ENCODE measurements around the gene PPIG. TPM values are rescaled to one million over a fixed set of nuclear protein-coding genes. Genes with fewer than 3 reads are reported as not detected.

PPIG gene
- total RNA-seq, 4 donors from 2014 or later = 38.5 to 54.0 (median 46.3) TPM

DNA sequence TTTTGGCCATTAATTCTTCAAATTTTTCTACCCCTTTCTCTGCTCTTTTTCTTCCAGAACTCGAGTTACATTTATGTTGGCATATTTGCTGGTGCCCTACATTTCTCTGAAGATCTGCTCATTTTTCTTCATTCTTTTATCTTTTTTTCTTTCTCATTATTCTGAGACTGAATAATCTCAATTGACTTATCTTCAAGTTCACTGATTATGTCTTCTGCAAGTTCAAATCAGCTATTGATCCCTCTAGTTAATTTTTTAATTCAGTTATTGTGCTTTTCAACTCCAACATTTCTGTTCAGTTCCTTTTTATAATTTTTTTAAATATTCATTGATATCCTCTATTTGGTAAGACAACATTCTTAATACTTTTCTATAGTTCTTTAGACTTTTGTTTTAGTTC lies 106.8 kb downstream of the PPIG start:
- no peaks in the 10 kb centered on the region for H3K27me3 ChIP-seq
- DNase-seq = no peak
- no peak overlapping the region for H3K4me3 ChIP-seq (replicated peaks in 1 of 3)
- H3K27ac ChIP-seq = no peak overlapping the region
- no peaks in the 10 kb centered on the region for H3K36me3 ChIP-seq
- intact Hi-C loops (cut with DNase I) = loop anchor here (10.0 kb wide), 1 partner anchor 104 kb away; the partner anchor contains the start of gene SSB
- no peak for TF ChIP-seq POLR2A (IDR thresholded peaks at IDR 0.05)
- TF ChIP-seq, protein P1, sequence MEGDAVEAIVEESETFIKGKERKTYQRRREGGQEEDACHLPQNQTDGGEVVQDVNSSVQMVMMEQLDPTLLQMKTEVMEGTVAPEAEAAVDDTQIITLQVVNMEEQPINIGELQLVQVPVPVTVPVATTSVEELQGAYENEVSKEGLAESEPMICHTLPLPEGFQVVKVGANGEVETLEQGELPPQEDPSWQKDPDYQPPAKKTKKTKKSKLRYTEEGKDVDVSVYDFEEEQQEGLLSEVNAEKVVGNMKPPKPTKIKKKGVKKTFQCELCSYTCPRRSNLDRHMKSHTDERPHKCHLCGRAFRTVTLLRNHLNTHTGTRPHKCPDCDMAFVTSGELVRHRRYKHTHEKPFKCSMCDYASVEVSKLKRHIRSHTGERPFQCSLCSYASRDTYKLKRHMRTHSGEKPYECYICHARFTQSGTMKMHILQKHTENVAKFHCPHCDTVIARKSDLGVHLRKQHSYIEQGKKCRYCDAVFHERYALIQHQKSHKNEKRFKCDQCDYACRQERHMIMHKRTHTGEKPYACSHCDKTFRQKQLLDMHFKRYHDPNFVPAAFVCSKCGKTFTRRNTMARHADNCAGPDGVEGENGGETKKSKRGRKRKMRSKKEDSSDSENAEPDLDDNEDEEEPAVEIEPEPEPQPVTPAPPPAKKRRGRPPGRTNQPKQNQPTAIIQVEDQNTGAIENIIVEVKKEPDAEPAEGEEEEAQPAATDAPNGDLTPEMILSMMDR (IDR thresholded peaks at IDR 0.05) = no peak
- H3K9me3 ChIP-seq = no peaks in the 10 kb centered on the region
- peaks cover 0 to 8% of the 10 kb centered on the region in 2 donors for H3K4me1 ChIP-seq
- 73 to 74% methylated on average over 1 of the region's 1 CpG for WGBS, 2 donors

Other genes starting within 250 kb of the PPIG start
- 100 to 1,000 TPM; 154 to 310 (median 184) TPM for gene LRP2, start 221.8 kb upstream of the PPIG start, total RNA-seq
- gene BBS5, start 104.9 kb upstream of the PPIG start, total RNA-seq = 10 to 100 TPM; 10.5 to 20.7 (median 17.5) TPM
- gene KLHL41, start 74.6 kb upstream of the PPIG start, total RNA-seq = 1 to 10 TPM; 1.9 to 4.9 (median 2.7) TPM
- gene FASTKD1, start 10.5 kb upstream of the PPIG start, total RNA-seq = 10 to 100 TPM; 32.8 to 45.3 (median 34.3) TPM
- 1 to 10 TPM in 2 of 4 donors, not detected in 2; 1.6 TPM for gene CFAP210, start 110.1 kb downstream of the PPIG start, total RNA-seq
- gene PHOSPHO2, start 110.1 kb downstream of the PPIG start, total RNA-seq = 10 to 100 TPM; 12.1 to 20.0 (median 13.2) TPM
- 10 to 100 TPM in 2 of 4 donors, 1 to 10 TPM in 2; 7.2 to 14.0 (median 10.3) TPM for gene KLHL23, start 149.5 kb downstream of the PPIG start, total RNA-seq
- 100 to 1,000 TPM in 2 of 4 donors, 10 to 100 TPM in 2; 58.8 to 157 (median 102) TPM for gene SSB, start 214.5 kb downstream of the PPIG start, total RNA-seq
- gene METTL5, start 240.6 kb downstream of the PPIG start, total RNA-seq = 10 to 100 TPM; 49.8 to 77.3 (median 57.4) TPM
- 100 to 1,000 TPM; 101 to 192 (median 114) TPM for gene UBR3, start 243.1 kb downstream of the PPIG start, total RNA-seq